Measurements from ENCODE around the gene AGO3.
A peak's percentile ranks its signal among the peaks of the same experiment; 100 is the strongest.

Gene AGO3

GRCh38 chr1:35930593-35931445, at the start of gene AGO3:
Gene AGO3, plus strand, starts transcription at chr1:35931105. Its CDS starts 322 bp downstream, at chr1:35931427.
- peak; percentile 76 for DNase-seq (ENCODE audit: low read depth)
- H3K4me3 ChIP-seq (ENCODE audit: control insufficient read depth, low read depth, low read length): peak within 1 kb of the TSS; percentile 81
- no peak for TF ChIP-seq CTCF (conservative IDR thresholded peaks at IDR 0.05; ENCODE audit: control insufficient read depth, insufficient read depth, low read depth, low read length)

- no peak for TF ChIP-seq CTCF (conservative IDR thresholded peaks at IDR 0.05; ENCODE audit: control insufficient read depth, insufficient read depth, low read depth, low read length)
- no peak for DNase-seq (ENCODE audit: low read depth)
Observed at GRCh38 chr1:35881850-35882273, 49.0 kb upstream of the AGO3 start.

GRCh38 chr1:35882586-35882944, 48.3 kb upstream of the AGO3 start:
- TF ChIP-seq CTCF (conservative IDR thresholded peaks at IDR 0.05; ENCODE audit: control insufficient read depth, insufficient read depth, low read depth, low read length): no peak
- DNase-seq (ENCODE audit: low read depth): no peak
- peak overlapping the region; percentile 20 for H3K4me3 ChIP-seq (ENCODE audit: control insufficient read depth, low read depth, low read length)

More at GRCh38 chr1:35881850-35882273, 49.0 kb upstream of the AGO3 start:
- H3K4me3 ChIP-seq (ENCODE audit: control insufficient read depth, low read depth, low read length): no peak overlapping the region

- peak; percentile 70 for TF ChIP-seq CTCF (conservative IDR thresholded peaks at IDR 0.05; ENCODE audit: control insufficient read depth, insufficient read depth, low read depth, low read length)
- DNase-seq (ENCODE audit: low read depth): peak; percentile 89
- H3K4me3 ChIP-seq (ENCODE audit: control insufficient read depth, low read depth, low read length): peak within 1 kb of the TSS; percentile 99
Observed at GRCh38 chr1:35882945-35883634, 47.8 kb upstream of the AGO3 start, which contains the start of gene AGO1. Gene AGO1, plus strand, starts transcription at chr1:35883209. Its CDS starts 213 bp downstream, at chr1:35883422.

GRCh38 chr1:35883635-35884101, 47.2 kb upstream of the AGO3 start:
- no peak for TF ChIP-seq CTCF (conservative IDR thresholded peaks at IDR 0.05; ENCODE audit: control insufficient read depth, insufficient read depth, low read depth, low read length)
- peak overlapping the region; percentile 99 for H3K4me3 ChIP-seq (ENCODE audit: control insufficient read depth, low read depth, low read length)
- peak; percentile 13 for DNase-seq (ENCODE audit: low read depth)

- no peak for DNase-seq (ENCODE audit: low read depth)
- no peak for TF ChIP-seq CTCF (conservative IDR thresholded peaks at IDR 0.05; ENCODE audit: control insufficient read depth, insufficient read depth, low read depth, low read length)
- H3K4me3 ChIP-seq (ENCODE audit: control insufficient read depth, low read depth, low read length): no peak overlapping the region
Observed at GRCh38 chr1:35884934-35885333, 46.0 kb upstream of the AGO3 start.
